ENCODE measurements around the gene PDHX. TPM values are rescaled to one million over a fixed set of nuclear protein-coding genes. Genes with fewer than 3 reads are reported as not detected.

Gene PDHX
- total RNA-seq, 1 donor from 2014 or later, result 39.1 TPM

- Histone ChIP-seq H3K9me3 (no peaks in the 10 kb centered on the region), H3K27me3 (ENCODE audit: low read depth) (no peaks in the 10 kb centered on the region), H3K4me1 (peaks cover 26% of the 10 kb centered on the region), H3K4me3 (no peak overlapping the region), H3K36me3 (peaks cover 19% of the 10 kb centered on the region), H3K27ac (no peak overlapping the region)
- ATAC-seq (peak; percentile 72 to 73), DNase-seq (no peak)
- intact Hi-C loops (cut with DNase I), result loop anchor here (5.0 kb wide), 1 partner anchor 457 kb away; no protein-coding TSS in a partner anchor
- no peak for TF ChIP-seq CTCF (IDR thresholded peaks at IDR 0.05)
Observed at GRCh38 chr11:34929794-34930763, 13.7 kb downstream of the PDHX start.

GRCh38 chr11:34936945-34937629, 20.7 kb downstream of the PDHX start:
- ATAC-seq (no peak), DNase-seq (no peak)
- Histone ChIP-seq H3K27me3 (ENCODE audit: low read depth) (no peaks in the 10 kb centered on the region), H3K27ac (no peak overlapping the region), H3K9me3 (no peaks in the 10 kb centered on the region), H3K4me3 (no peak overlapping the region), H3K36me3 (peaks cover 16% of the 10 kb centered on the region), H3K4me1 (peaks cover 4% of the 10 kb centered on the region)
- TF ChIP-seq CTCF (IDR thresholded peaks at IDR 0.05), result no peak
- intact Hi-C loops (cut with DNase I), result no loop called here

- peaks cover 4% of the 10 kb centered on the region for H3K4me1 ChIP-seq
- no peak overlapping the region for H3K27ac ChIP-seq
- no peaks in the 10 kb centered on the region for H3K27me3 ChIP-seq (ENCODE audit: low read depth)
- no peak for TF ChIP-seq CTCF (IDR thresholded peaks at IDR 0.05)
- H3K4me3 ChIP-seq, result no peak overlapping the region
- intact Hi-C loops (cut with DNase I), result no loop called here
- no peak for ATAC-seq
- H3K9me3 ChIP-seq, result no peaks in the 10 kb centered on the region
- H3K36me3 ChIP-seq, result peaks cover under 1% of the 10 kb centered on the region
- DNase-seq, result no peak
Observed at GRCh38 chr11:34938611-34939010, 22.2 kb downstream of the PDHX start.

GRCh38 chr11:34940026-34940677, 23.7 kb downstream of the PDHX start:
- H3K4me3 ChIP-seq, result no peak overlapping the region
- ATAC-seq, result no peak
- H3K36me3 ChIP-seq, result no peaks in the 10 kb centered on the region
- peaks cover 4% of the 10 kb centered on the region for H3K4me1 ChIP-seq
- intact Hi-C loops (cut with DNase I), result no loop called here
- H3K27ac ChIP-seq, result no peak overlapping the region
- H3K27me3 ChIP-seq (ENCODE audit: low read depth), result no peaks in the 10 kb centered on the region
- peaks cover 5% of the 10 kb centered on the region for H3K9me3 ChIP-seq
- no peak for DNase-seq
- TF ChIP-seq CTCF (IDR thresholded peaks at IDR 0.05), result no peak

GRCh38 chr11:34941688-34942087, 25.3 kb downstream of the PDHX start:
- DNase-seq (no peak), ATAC-seq (no peak)
- Histone ChIP-seq H3K4me3 (no peak overlapping the region), H3K4me1 (peaks cover 4% of the 10 kb centered on the region), H3K27me3 (ENCODE audit: low read depth) (no peaks in the 10 kb centered on the region), H3K27ac (no peak overlapping the region), H3K9me3 (peaks cover 5% of the 10 kb centered on the region), H3K36me3 (no peaks in the 10 kb centered on the region)
- intact Hi-C loops (cut with DNase I), result no loop called here
- TF ChIP-seq CTCF (IDR thresholded peaks at IDR 0.05), result no peak

Data from lower lobe of right lung (tissue), 2 donors.